PC-9 (cell line): ENCODE measurements around the gene HOXB6.

Experiments
- CTCF ChIP-seq: fragments of 200-600 bp; sonication (generic); conservative IDR thresholded peaks from 2 replicates; pipeline ENCODE4 v1.6.1; 2017; ENCODE audit warnings: mixed run types, antibody characterized with exemption, mild to moderate bottlenecking, moderate library complexity
- EZH2 ChIP-seq: fragments of 200-600 bp; sonication (generic); IDR thresholded peaks from 2 replicates; pipeline ENCODE4 v1.8.0; 2017; ENCODE audit warnings: antibody characterized with exemption, low read depth

GRCh38 chr17:48597778-48598631, 6.8 kb downstream of the HOXB6 start:
- TF ChIP-seq CTCF (no peak), EZH2 (no peak)
